Loucy (cell line): ENCODE results near the gene CYTH4.

ENCODE experiments used
- H2AFZ ChIP-seq: fragments of 200-600 bp; sonication (generic); 2 replicates; pipeline ENCODE4 v1.6.0; 2016; ENCODE audit warnings: antibody characterized with exemption, mild to moderate bottlenecking, low read length, moderate library complexity
- H3F3A ChIP-seq: fragments of 200-600 bp; 2 replicates; pipeline ENCODE4 v1.6.0; 2016; ENCODE audit warnings: antibody characterized with exemption, low read depth, mild to moderate bottlenecking
- H3K27me3 ChIP-seq: fragments of 200-600 bp; sonication (generic); 2 replicates; pipeline ENCODE4 v1.6.1; 2014; ENCODE audit warnings: low read length, mild to moderate bottlenecking; ENCODE audit not compliant: insufficient read depth, poor library complexity, severe bottlenecking
- H3K36me3 ChIP-seq: fragments of 200-600 bp; sonication (generic); 2 replicates; pipeline ENCODE4 v1.6.1; 2016; ENCODE audit warnings: low read length; ENCODE audit not compliant: insufficient read depth
- H3K4me1 ChIP-seq: fragments of 200-600 bp; sonication (generic); 2 replicates; pipeline ENCODE4 v1.5.1; 2014; ENCODE audit warnings: low read length, mild to moderate bottlenecking; ENCODE audit not compliant: insufficient read depth, poor library complexity, severe bottlenecking
- H3K4me2 ChIP-seq: fragments of 200-600 bp; sonication (generic); 2 replicates; pipeline ENCODE4 v1.6.0; 2014; ENCODE audit warnings: antibody characterized with exemption, low read length, low read depth, mild to moderate bottlenecking; ENCODE audit not compliant: poor library complexity, severe bottlenecking
- H3K4me3 ChIP-seq: fragments of 200-600 bp; sonication (generic); 2 replicates; pipeline ENCODE4 v1.5.1; 2014; ENCODE audit warnings: low read length, mild to moderate bottlenecking, mixed read lengths; ENCODE audit not compliant: poor library complexity, severe bottlenecking
- H3K79me2 ChIP-seq: fragments of 200-600 bp; sonication (generic); 2 replicates; pipeline ENCODE4 v1.6.1; 2014; ENCODE audit warnings: low read length; ENCODE audit not compliant: insufficient read depth
- H3K9ac ChIP-seq: fragments of 200-600 bp; sonication (generic); 2 replicates; pipeline ENCODE4 v1.6.0; 2014; ENCODE audit warnings: mild to moderate bottlenecking, low read depth, low read length, moderate library complexity; ENCODE audit not compliant: poor library complexity, severe bottlenecking
- H3K9me2 ChIP-seq: fragments of 200-600 bp; sonication (generic); replicated peaks from 2 replicates; pipeline ENCODE4 v1.6.1; 2016; ENCODE audit warnings: low read depth, low read length, mixed read lengths
- H3K9me3 ChIP-seq: fragments of 200-600 bp; sonication (generic); 2 replicates; pipeline ENCODE4 v1.6.1; 2014; ENCODE audit warnings: mild to moderate bottlenecking, antibody characterized with exemption, low read length, low read depth; ENCODE audit not compliant: insufficient read depth
- H4K20me1 ChIP-seq: fragments of 200-600 bp; sonication (generic); 2 replicates; pipeline ENCODE4 v1.6.0; 2014; ENCODE audit warnings: antibody characterized with exemption, low read length, mild to moderate bottlenecking; ENCODE audit not compliant: insufficient read depth, poor library complexity, severe bottlenecking
- EZH2phosphoT487 ChIP-seq: fragments of 200-600 bp; IDR thresholded peaks from 2 replicates; pipeline ENCODE4 v1.6.1; 2018; ENCODE audit warnings: antibody characterized with exemption, mild to moderate bottlenecking, moderate library complexity, borderline replicate concordance
- TF ChIP-seq, protein P1 (sequence below): fragments of 200-600 bp; sonication (generic); conservative IDR thresholded peaks from 2 replicates; pipeline ENCODE4 v1.5.1; 2014; ENCODE audit warnings: mild to moderate bottlenecking, antibody characterized with exemption, low read length

Gene CYTH4

DNA sequence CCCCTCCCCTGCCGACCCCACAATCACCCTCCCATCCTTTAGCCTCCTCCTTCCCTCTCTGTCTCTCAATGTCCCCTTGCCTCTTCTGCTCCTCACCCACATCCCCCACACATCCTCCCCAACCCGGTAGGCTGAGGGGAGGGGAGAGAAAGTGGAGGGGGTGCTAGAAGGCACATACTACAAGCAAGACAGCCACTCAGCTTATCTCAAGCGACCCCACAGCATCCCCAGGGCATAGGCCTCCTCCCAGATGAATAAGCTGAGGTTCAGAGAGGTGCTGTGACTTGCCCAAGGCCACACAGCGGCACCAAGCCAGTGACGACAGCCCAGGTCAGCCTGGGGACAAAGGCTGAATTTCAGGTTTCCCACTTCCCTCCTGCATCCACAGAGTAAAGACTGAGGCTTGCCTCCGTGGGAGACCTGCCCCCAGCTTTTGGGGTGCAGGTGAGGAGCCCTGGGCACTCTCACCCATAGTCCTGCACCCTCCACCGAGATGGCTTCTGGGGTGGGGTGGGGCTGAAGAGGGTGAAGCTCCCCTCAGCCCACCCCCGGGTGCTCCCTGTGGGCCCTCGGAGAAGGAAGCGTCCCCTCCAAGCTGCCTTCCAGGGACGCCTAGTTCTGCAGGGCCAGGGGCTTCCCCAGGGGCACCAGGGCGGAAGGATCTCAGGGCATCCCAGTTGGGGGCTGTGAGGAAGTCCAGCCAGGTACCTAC, 38.8 kb upstream of the CYTH4 start:
- Histone ChIP-seq H3K9ac (peak overlapping the region; percentile 99), H3K79me2 (peaks cover 55% of the 10 kb centered on the region), H3F3A (peaks cover 12% of the 10 kb centered on the region; the same call in 1 of the 2 replicates), H3K4me2 (peak overlapping the region; percentile 98), H3K36me3 (peaks cover 30% of the 10 kb centered on the region; the same call in 1 of the 2 replicates), H3K4me3 (peak overlapping the region; percentile 94), H4K20me1 (peaks cover 43% of the 10 kb centered on the region), H3K4me1 (peaks cover 57% of the 10 kb centered on the region), H3K9me2 (no peaks in the 10 kb centered on the region), H3K9me3 (no peaks in the 10 kb centered on the region), H2AFZ (no peak overlapping the region), H3K27me3 (peaks cover 7% of the 10 kb centered on the region)
- TF ChIP-seq, protein P1, sequence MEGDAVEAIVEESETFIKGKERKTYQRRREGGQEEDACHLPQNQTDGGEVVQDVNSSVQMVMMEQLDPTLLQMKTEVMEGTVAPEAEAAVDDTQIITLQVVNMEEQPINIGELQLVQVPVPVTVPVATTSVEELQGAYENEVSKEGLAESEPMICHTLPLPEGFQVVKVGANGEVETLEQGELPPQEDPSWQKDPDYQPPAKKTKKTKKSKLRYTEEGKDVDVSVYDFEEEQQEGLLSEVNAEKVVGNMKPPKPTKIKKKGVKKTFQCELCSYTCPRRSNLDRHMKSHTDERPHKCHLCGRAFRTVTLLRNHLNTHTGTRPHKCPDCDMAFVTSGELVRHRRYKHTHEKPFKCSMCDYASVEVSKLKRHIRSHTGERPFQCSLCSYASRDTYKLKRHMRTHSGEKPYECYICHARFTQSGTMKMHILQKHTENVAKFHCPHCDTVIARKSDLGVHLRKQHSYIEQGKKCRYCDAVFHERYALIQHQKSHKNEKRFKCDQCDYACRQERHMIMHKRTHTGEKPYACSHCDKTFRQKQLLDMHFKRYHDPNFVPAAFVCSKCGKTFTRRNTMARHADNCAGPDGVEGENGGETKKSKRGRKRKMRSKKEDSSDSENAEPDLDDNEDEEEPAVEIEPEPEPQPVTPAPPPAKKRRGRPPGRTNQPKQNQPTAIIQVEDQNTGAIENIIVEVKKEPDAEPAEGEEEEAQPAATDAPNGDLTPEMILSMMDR = no peak
- TF ChIP-seq EZH2phosphoT487 = no peak

DNA sequence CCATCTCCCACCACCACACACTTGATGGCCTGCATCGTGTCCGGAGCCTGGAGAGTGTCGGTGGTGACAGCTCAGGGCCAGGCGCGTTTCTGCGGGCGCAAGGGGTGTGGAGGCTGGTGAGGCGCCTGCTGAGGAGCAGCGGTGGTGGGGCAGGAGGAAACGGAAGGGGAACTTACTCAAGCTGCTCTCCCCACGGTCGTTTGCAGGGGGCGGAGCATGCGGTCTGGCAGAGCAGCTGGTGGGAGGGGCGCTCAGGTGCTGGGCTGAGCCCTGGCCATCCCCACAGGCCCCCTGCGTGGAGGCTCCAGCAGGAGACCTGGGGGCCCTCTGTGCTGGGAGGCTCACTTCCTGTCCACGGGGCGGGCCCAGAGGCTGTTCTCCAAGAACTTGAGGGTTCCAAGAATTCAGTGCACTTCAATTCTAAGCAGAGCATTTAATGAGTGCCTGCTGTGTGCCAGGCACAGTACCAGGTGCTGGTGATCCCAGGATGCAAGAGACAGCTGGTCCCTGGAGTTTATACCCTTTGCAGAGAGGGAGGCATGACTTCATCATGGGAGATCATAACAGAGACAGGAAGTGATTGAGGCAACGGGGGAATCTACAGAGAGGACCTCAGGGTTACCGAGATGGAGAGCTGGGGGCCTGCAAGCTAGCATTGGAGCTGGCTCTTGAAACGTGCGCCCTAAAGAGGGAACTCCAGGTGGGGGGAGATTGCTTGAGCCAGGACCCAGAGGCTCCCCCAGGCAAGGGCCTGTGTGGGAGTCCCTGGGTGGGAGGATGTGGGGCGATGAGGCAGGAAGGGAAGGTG, 38.0 kb upstream of the CYTH4 start, which contains the start of gene RAC2:
Gene RAC2, minus strand, starts transcription at position 156 of the 808 bp plus-strand sequence. Its CDS starts 121 bp downstream, at position 35.
- TF ChIP-seq, protein P1 = no peak
- no peak for TF ChIP-seq EZH2phosphoT487
- H3K27me3 ChIP-seq = peaks cover 7% of the 10 kb centered on the region
- H3F3A ChIP-seq = peaks cover 12% of the 10 kb centered on the region; the same call in 1 of the 2 replicates
- H3K9ac ChIP-seq = peak within 1 kb of the TSS; percentile 99
- peaks cover 24% of the 10 kb centered on the region; the same call in 1 of the 2 replicates for H3K36me3 ChIP-seq
- peak within 1 kb of the TSS; percentile 94 for H3K4me3 ChIP-seq
- peaks cover 51% of the 10 kb centered on the region for H3K4me1 ChIP-seq
- H3K9me2 ChIP-seq = no peaks in the 10 kb centered on the region
- H3K4me2 ChIP-seq = peak within 1 kb of the TSS; percentile 98
- H3K79me2 ChIP-seq = peaks cover 47% of the 10 kb centered on the region
- no peaks in the 10 kb centered on the region for H3K9me3 ChIP-seq
- H4K20me1 ChIP-seq = peaks cover 35% of the 10 kb centered on the region
- no peak within 1 kb of the TSS for H2AFZ ChIP-seq

DNA sequence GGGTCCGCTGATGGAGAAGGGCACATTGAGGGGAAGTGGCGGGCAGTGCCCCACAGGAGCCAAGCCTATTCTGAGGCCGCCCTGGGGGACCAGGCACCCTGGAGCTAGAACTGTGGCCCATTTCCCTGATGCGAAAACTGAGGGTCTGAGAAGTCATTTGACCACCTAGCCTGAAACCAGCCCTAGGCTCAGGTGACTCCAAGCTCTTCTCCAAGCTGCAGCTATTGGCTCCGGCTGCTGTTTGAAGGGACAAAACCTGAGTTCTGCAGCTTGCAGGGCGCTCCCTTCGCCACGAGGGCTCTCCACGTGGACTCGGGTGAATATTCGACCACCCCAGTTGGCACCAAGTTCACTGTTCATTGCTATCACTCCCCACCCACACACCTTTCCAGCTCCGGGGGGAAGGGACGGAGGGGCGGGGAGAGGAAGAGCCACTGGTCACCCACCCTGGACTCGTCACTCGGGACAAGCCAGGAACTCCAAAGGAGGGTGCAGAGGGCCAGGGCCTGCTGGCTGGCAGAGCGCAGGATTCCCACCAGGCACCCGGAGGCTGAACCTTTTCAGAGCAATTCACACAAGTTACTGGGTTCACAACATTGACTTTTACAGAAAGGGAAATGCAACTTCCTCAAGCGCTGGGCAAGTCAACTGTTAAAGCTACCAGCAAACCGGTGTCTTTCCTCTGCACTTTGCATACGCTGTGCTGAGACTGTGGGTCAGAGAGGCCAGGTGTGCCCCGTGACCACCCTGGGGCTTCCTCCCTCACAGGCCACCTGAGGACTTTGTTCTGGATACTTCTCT, 37.2 kb upstream of the CYTH4 start:
- Histone ChIP-seq H3K36me3 (peaks cover 16% of the 10 kb centered on the region; the same call in 1 of the 2 replicates), H3K9me3 (no peaks in the 10 kb centered on the region), H3K27me3 (peaks cover 7% of the 10 kb centered on the region), H3K4me1 (peaks cover 43% of the 10 kb centered on the region), H2AFZ (no peak overlapping the region), H3K9me2 (no peaks in the 10 kb centered on the region), H3K4me3 (peak overlapping the region; percentile 94), H3K9ac (peak overlapping the region; percentile 99), H3F3A (peaks cover 12% of the 10 kb centered on the region; the same call in 1 of the 2 replicates), H3K79me2 (peaks cover 39% of the 10 kb centered on the region), H4K20me1 (peaks cover 27% of the 10 kb centered on the region), H3K4me2 (peak overlapping the region; percentile 98)
- TF ChIP-seq EZH2phosphoT487 = no peak
- TF ChIP-seq, protein P1 = no peak
